GM18507 (cell line): ENCODE results near the gene METRN.
A peak's percentile ranks its signal among the peaks of the same experiment; 100 is the strongest.

Source experiments
- DNase-seq: peaks from one replicate; pipeline ENCODE4 v3.0.0; 2011; ENCODE audit warnings: low read depth; ENCODE audit not compliant: insufficient read length; ENCODE audit errors: extremely low spot score
- FAIRE-seq: peaks from 2 replicates; lab custom pipeline; 2011; peaks lifted over from hg19 to GRCh38; lab: Jason Lieb, UNC

METRN gene

DNA sequence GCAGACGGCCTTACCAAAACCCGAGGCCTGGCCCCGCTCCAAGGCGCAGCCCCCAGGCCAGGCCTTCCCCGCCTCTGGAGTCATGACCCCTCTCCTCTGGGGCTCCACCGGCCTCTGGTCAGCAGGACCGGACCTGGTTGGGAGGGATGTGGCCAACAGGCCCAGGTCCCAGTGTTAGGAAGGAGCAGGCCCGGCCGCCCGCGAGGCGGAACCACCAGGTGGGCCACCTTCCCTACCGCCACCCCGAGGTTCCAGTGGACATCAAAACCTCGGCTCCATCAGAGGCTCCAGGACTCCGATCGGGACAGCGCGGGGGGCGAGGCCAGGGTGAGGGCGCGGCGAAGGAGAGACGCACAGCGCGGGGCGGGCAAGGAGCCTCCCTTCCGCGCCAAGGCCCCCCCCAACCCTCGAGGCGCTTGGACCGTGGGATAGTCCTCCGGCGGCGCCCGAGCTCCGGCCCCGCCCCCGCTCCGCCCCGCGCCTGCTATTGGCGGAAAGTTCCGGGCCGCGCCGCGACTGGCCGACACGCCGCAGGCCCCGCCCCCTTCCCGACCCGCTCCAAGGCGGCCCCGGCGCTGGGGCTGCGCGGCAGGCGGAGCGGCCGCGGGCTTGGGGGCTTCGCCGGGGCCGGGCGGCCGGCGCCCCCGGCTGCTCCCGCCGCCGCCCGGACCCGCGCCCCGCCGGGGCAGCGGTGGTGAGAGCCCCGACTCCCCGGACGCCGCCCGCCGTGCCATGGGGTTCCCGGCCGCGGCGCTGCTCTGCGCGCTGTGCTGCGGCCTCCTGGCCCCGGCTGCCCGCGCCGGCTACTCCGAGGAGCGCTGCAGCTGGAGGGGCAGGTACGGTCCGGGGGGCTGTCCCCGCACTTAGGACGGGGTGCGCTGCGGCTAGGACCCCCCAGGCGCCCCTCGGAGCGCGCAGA is at the start of gene METRN:
TSS of gene METRN (plus strand) at position 561 of the 919 bp plus-strand sequence. CDS start at position 733, 172 bp downstream.
- DNase-seq (peak; percentile 83), FAIRE-seq (peak; percentile 33)

DNA sequence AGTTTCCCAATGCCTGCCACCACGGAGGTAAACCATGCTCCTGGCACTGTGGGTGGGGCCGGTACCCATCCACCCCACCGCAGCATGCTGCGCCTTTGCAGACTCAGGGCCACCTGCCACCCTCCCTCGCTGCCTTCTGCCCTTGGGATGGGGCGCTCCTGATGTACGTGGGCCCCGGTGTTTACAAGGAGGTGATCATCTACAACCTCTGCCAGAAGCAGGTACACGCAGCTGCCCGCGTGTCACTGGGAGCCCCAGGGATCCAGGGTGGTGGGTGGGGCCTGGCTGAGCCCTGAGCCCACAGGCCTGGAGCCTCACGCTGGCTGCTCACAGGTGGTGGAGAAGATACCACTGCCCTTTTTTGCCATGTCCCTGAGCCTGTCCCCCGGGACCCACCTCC is 48.3 kb upstream of the METRN start:
- FAIRE-seq (no peak), DNase-seq (no peak)

DNA sequence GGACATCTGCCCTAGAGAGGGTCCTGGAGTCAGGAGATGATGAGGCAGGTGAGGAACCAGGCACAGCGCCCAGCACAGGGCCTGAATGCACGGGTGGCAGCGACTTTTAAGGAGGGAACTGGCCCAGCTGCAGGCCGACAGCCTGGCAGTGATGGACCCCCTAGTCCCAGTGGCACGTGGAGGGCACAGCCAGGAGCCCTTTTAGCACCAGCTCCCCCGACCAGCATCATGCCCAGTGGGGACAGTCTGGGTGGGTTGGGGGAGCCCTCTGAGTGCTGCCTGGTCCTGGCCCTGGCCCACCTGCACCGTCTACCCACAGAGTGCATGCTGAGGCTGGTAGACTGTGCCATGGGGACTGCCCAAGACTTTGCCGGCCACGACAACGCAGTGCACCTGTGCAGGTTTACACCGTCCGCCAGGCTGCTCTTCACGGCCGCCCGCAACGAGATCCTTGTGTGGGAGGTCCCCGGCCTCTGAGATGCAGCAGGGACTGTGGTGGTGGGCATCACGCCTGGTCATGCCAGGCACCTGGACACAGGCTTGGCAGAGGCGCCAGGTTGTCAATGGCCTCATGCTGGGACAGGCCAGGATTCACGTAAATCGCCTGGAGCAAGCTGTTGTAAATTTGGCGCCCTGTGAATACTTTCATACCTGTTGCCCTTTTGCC is 47.7 kb upstream of the METRN start:
- FAIRE-seq (no peak), DNase-seq (no peak)

DNA sequence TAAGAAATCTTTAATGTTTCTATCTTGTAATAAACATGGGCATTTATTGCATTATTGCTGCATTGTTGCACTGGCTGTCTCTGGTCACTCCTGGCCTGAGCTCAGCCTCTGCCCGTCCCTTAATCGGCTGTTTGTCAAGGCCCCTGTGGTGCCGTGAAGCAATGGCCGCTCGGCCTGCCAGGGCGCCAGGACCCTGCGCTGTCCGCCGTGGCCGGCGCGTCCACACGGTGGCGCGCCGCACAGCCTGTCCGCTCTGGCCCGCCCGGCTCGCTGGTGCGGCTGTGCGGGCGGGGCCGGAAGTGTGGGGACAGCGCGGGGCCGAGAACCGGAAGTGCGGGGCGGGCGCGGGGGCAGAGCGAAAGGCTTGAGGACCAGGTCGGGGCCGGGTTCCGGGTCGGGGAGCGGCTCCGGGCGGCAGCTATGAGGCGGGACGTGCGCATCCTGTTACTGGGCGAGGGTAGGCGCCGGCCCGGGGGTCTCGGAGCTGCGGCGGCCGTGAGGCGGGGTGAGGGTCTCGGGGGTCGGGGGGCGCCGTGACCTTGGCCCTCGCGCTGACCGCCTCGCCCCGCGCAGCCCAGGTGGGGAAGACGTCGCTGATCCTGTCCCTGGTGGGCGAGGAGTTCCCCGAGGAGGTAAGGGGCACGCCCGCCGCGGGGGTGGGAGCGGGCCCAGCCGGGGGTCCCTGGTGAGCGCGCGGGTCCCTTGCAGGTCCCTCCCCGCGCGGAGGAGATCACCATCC is 47.0 kb upstream of the METRN start, which contains the start of gene RHOT2:
TSS of gene RHOT2 (plus strand) at position 353 of the 739 bp plus-strand sequence. CDS start at position 421, 68 bp downstream.
- peak; percentile 74 for DNase-seq
- peak; percentile 83 for FAIRE-seq

DNA sequence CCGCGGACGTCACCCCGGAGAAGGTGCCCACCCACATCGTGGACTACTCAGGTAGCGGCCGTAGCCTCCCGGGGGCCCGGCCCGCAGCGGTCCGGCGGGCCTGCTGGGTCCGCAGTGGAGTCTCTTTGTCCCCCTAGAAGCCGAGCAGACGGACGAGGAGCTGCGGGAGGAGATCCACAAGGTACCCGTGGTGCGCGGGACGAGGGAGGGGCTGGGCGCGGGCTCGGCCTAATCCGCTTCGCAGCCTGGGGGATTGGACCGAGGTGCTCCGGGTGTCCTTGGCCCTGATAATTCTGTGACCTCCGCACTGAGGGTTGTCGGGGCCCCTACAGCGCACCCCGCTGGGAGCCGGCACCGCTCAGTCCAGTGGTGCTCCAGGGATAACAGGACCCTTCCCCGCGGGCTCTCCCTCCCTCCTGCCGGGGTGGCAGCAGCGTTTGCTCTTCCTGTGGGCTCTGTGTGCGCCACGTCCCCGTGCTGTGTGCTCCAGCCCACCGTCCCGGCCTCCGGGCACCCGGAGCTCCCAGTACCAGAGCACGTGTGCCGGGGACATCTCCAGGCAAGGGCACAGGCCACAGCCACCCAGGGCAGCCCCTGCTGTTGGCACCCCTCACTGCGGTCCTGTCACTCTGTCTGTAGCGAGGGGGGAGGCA is 46.3 kb upstream of the METRN start:
- DNase-seq: no peak
- FAIRE-seq: no peak

DNA sequence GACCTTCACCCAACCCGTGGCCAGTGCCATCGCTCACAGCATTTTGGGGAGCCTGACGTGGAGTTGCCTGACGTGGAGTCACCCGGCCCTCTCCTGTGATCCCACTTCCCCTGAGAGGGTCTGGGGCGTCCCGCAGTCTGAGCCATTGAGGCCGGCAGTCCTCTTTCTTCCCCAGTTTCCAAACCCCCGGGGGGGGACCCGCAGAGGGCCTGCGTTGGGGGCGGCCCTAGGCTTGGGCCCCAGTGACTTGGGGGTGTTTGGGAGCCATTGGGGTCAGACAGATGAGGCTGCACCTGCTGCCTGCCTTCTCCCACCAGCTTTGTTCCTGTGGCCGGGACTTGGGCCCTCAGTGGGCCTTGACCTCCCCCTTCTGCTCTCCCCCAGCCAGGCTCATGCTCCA is 45.3 kb upstream of the METRN start:
- FAIRE-seq (no peak), DNase-seq (no peak)

DNA sequence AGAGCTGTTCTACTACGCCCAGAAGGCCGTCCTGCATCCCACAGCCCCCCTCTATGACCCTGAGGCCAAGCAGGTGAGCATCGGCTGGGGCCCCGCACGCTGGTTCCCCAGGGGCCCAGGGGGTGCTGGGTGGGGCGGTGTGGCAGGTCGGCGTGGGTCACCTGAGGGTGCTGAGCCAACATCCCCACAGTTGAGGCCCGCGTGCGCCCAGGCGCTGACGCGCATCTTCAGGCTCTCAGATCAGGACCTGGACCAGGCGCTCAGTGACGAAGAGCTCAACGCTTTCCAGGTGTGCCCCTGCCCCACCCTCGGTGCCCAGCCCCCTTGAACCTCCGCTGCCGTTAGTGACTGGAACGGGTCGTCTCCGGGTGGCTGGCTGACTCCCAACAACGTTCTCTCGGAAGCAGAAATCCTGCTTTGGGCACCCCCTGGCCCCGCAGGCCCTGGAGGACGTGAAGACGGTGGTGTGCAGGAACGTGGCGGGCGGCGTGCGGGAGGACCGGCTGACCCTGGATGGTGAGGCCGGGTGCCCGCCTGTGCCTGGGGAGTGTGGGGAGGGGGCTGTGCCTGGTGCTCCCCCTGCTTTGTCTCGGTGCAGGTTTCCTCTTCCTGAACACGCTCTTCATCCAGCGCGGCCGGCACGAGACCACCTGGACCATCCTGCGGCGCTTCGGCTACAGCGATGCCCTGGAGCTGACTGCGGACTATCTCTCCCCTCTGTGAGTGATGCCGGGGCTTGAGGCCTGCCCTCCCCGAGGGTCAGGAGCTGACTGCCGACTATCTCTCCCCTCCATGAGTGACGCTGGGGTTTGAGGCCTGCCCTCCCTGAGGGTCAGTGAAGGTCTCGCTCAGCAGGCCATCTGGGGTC is 44.2 kb upstream of the METRN start:
- no peak for DNase-seq
- no peak for FAIRE-seq

DNA sequence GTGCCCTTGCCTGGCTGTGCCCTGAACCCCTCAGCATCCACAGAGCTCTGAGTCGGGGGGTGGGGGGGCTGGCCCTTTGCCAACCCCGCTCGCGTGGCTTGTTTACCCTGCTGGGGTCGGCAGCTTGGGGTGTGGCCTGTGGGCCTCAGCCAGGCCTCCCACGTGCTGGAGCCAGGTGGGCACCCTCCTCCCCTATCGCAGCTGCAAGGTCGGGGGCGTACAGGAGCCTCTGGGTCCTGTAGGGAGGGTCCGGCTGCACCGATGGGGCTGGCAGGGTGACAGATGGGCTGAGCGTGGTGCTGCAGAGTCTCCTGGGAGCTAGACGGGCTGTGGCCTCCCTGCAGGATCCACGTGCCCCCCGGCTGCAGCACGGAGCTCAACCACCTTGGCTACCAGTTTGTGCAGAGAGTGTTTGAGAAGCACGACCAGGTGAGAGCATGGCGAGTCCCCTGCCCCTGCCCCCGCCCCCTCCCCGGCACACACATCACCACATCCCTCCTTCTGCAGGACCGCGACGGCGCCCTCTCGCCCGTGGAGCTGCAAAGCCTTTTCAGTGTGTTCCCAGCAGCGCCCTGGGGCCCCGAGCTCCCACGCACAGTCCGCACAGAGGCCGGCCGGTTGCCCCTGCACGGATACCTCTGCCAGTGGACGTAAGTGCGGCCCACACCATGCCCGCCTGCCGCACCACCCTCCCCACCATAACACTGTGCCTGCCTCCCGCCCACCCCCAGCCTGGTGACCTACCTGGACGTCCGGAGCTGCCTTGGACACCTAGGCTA is 43.4 kb upstream of the METRN start:
- FAIRE-seq: no peak
- no peak for DNase-seq

DNA sequence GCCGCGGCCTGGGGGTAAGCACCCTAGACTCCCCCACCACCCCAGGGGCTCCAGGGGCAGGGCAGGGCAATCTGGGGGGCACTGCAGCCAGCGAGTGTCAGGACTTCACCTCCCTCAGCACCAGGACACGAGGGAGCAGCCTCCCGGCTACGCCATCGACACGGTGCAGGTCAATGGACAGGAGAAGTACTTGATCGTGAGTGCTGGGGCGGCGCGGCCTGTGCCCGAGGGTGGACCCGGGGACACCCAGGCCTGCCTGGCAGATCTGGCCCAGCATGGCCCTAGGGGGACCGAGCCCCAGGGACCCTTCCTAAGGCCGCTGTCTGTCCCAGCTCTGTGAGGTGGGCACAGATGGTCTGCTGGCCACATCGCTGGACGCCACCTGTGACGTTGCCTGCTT is 42.5 kb upstream of the METRN start:
- FAIRE-seq (no peak), DNase-seq (no peak)

DNA sequence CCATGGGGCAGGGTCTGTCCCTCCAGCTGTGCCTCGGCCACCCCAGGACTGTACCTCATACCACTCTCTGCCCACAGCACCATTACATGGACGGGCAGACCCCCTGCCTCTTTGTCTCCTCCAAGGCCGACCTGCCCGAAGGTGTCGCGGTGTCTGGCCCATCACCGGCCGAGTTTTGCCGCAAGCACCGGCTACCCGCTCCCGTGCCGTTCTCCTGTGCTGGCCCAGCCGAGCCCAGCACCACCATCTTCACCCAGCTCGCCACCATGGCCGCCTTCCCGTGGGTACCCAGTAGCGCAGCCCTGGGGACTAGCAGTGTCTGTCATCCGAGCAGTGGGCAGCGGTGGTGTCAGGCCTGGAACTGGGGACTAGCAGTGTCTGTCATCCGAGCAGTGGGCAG is 42.1 kb upstream of the METRN start:
- FAIRE-seq: no peak
- no peak for DNase-seq

DNA sequence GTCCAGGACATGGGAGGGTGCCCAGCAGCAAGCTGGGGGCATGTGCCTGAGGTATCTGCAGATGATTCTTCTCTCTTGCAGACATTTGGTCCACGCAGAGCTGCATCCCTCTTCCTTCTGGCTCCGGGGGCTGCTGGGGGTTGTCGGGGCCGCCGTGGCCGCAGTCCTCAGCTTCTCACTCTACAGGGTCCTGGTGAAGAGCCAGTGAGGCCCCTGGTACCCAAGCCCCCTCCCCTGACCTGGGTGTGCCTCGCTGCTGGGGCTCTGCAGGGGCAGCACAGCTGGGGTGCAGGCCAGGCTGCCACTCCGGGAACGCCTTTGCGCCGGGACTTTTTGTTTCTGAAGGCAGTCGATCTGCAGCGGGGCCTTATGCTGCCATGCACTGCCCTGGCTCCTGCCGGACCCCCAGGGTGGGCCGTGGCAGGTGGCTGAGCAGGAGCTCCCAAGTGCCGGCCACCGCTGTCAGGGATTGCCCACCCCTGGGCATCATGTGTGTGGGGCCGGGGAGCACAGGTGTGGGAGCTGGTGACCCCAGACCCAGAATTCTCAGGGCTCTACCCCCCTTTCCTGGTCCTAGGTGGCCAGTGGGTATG is 41.4 kb upstream of the METRN start:
- no peak for FAIRE-seq
- DNase-seq: no peak

DNA sequence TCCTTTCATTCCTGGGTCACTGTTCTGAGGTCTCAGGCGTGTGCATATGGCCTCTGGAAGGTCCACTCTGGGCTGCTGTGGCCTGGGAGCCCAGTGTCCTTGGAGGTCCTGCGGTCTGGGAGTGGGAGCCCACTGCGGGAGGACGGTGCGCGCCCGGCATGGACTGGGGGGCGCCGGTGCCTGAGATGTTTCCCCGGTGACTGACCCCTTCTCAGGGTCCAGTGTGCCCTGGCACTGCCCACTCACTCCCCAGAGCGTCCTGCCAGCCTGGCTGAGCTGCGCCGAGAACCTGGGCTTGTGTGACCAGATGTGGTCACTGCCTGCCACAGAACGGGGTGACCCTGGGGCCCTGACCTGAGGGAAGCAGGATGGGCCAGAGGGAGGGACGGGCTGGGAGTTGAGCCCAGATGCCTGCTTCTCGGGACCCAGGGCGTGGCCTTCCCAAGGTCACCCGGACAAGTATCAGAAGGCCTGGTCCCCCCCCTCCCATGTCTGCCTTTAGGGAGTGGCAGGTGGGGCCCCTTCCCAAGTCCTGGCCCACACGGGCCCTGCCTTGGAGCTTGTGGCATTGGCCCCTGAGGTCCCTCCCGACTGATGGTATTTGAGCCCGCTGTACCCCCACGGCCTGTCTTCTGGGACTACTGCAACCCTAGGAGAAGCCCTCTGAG is 40.6 kb upstream of the METRN start:
- FAIRE-seq (no peak), DNase-seq (no peak)

DNA sequence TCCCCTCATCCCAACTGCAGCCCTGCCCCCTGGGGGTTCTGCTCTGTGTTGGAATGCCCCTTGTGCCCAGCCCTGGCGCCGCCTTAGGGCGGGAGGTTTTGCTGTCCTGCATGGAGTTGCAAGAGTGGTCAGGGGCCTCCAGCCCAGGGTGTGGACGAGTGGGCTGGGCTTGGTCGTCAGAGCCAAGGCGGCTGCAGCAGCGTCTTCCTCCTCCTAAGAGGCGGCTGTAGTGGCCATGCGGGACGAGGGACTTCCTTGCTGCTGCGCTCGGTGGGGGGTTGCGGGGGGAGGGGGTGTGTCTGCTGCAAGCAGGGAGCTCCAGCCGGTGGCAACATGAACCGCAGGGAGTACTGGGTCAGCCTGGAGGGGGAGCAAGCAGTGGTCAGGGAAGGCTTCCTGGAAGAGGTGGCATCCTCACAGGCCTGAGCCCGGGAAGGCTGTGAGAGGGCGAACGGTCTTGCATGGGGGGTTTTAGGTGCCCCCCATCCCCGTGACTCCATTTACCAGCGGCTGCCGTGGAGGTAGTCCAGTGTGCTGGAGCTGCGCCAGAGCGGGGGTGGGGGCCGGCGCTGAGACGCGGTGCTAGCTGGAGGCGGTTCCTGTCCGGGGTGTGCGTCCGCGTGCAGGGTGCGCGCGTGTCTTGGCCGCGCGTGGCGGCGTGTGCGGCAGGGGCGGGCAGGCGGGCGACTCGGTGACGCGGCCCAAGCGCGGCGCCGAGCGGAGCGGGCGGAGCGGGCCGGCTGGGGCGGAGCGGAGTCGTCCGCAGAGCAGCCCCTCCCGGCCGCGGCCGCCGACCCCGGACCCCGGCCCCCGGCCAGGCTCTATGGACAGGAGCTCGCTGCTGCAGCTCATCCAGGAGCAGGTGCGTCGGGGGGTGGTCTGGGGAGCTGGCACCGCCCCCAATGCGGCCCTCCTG is 39.7 kb upstream of the METRN start, which contains the start of gene RHBDL1:
TSS of gene RHBDL1 (plus strand) at position 704 of the 916 bp plus-strand sequence. CDS start at position 824, 120 bp downstream.
- DNase-seq (no peak), FAIRE-seq (no peak)

DNA sequence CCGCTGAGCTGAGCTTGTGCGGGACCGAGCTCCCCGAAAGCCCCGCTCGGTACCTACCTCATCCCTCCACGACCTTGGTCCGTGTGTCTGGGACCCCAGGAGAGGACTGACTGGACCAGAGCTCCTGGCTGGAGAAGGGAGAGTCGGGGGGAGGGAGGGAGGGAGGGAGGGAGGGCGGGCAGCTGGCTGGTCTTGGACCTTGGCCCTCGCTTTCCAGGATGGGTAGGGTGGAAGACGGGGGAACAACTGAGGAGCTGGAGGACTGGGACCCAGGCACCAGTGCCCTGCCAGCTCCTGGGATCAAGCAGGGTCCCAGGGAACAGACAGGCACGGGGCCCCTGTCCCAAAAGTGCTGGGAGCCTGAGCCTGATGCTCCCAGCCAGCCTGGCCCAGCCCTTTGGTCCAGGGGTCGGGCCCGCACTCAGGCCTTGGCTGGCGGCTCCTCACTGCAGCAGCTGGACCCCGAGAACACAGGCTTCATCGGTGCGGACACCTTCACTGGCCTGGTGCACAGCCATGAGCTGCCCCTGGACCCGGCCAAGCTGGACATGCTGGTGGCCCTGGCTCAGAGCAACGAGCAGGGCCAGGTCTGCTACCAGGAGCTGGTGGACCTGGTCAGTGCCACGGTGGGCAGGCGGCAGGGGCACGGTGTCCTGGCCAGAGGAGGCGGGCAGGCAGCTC is 38.9 kb upstream of the METRN start:
- no peak for FAIRE-seq
- no peak for DNase-seq

DNA sequence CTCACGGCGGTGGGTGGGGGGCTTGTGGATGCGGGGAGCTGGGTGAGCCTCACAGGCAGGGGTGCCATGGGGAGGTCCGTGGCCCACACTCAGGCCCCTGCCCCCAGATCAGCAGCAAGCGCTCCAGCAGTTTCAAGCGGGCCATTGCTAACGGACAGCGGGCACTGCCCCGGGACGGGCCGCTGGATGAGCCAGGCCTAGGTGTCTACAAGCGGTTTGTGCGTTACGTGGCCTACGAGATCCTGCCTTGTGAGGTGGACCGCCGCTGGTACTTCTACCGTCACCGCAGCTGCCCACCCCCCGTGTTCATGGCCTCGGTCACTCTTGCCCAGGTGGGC is 38.4 kb upstream of the METRN start:
- no peak for FAIRE-seq
- no peak for DNase-seq

DNA sequence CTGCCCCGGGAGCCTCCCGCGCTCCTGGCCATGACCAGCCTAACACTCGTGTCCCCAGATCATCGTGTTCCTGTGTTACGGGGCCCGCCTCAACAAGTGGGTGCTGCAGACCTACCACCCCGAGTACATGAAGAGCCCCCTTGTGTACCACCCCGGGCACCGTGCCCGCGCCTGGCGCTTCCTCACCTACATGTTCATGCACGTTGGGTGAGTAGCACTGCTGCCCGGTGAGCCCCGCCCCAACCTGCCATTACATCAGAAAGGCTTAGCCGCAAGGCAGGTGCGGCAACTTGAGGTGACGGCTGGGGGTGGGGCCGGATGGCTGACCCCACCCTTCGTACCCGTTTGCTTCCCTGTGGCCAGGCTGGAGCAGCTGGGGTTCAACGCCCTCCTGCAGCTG is 38.0 kb upstream of the METRN start:
- DNase-seq (no peak), FAIRE-seq (no peak)
